Activated B cell treated with CpG ODN at 0.5 μM for 24 hours (primary cell): Measurements from ENCODE around the gene EPB41L4B. TPM values are rescaled to one million over a fixed set of nuclear protein-coding genes. Genes with fewer than 3 reads are reported as not detected.

Experiments used
- ATAC-seq: fragments of 200-7000 bp; cut with Tn5 transposase; one replicate; pipeline ENCODE4 v1.10.0; 2021; ENCODE audit warnings: low read depth, mild to moderate bottlenecking, moderate library complexity
- CTCF ChIA-PET: fragments of 350-600 bp; sonication (Branson Sonifier 250); formaldehyde crosslinking; loops from one replicate; lab custom pipeline; 2021; ENCODE audit warnings: antibody characterized with exemption; lab: Charles Lee
- POLR2A ChIA-PET: fragments of 350-600 bp; sonication (Branson Sonifier 250); formaldehyde crosslinking; loops from one replicate; lab custom pipeline; 2021; ENCODE audit warnings: antibody characterized with exemption; lab: Charles Lee
- DNase-seq: peaks from one replicate; pipeline ENCODE4 v3.0.0; 2022
- H3K27ac Mint-ChIP-seq: one replicate; pipeline ENCODE4 v1.8.0; 2020; ENCODE audit warnings: mixed read lengths
- H3K27me3 Mint-ChIP-seq: one replicate; pipeline ENCODE4 v1.8.0; 2021; ENCODE audit warnings: mixed read lengths
- H3K36me3 Mint-ChIP-seq: one replicate; pipeline ENCODE4 v1.8.0; 2021; ENCODE audit warnings: low read depth, mixed read lengths
- H3K4me1 Mint-ChIP-seq: one replicate; pipeline ENCODE4 v1.8.0; 2021; ENCODE audit warnings: mixed read lengths
- H3K4me3 Mint-ChIP-seq: one replicate; pipeline ENCODE4 v1.8.0; 2020; ENCODE audit warnings: mild to moderate bottlenecking, mixed read lengths
- H3K9me3 Mint-ChIP-seq: one replicate; pipeline ENCODE4 v1.8.0; 2020; ENCODE audit warnings: mixed read lengths
- intact Hi-C: fragments of 100-400 bp; cut with micrococcal nuclease; formaldehyde crosslinking; loops from one replicate; pipeline ENCODE4 v1.15.1; 2024
- total RNA-seq: library from RNA; stranded (reverse); gene quantifications from 2 replicates; pipeline ENCODE4 v1.2.3, GENCODE V29; 2022
- TF ChIP-seq, protein P1 (sequence below): fragments of 200-600 bp; IDR thresholded peaks from one replicate; pipeline ENCODE4 v1.8.0; 2022; ENCODE audit warnings: antibody characterized with exemption, mild to moderate bottlenecking

The EPB41L4B gene
- total RNA-seq, 1 donor from 2014 or later = 5.3 TPM

GRCh38 chr9:109295221-109296130 is 25.4 kb downstream of the EPB41L4B start:
- H3K4me3 Mint-ChIP-seq = no peak overlapping the region
- no peaks in the 10 kb centered on the region for H3K36me3 Mint-ChIP-seq
- H3K27me3 Mint-ChIP-seq = peaks cover 11% of the 10 kb centered on the region
- H3K9me3 Mint-ChIP-seq = peaks cover 2% of the 10 kb centered on the region
- no peaks in the 10 kb centered on the region for H3K4me1 Mint-ChIP-seq
- no peak for ATAC-seq
- CTCF ChIA-PET = no interaction called here
- intact Hi-C loops = no loop called here
- no peak overlapping the region for H3K27ac Mint-ChIP-seq
- DNase-seq = no peak
- TF ChIP-seq, protein P1, sequence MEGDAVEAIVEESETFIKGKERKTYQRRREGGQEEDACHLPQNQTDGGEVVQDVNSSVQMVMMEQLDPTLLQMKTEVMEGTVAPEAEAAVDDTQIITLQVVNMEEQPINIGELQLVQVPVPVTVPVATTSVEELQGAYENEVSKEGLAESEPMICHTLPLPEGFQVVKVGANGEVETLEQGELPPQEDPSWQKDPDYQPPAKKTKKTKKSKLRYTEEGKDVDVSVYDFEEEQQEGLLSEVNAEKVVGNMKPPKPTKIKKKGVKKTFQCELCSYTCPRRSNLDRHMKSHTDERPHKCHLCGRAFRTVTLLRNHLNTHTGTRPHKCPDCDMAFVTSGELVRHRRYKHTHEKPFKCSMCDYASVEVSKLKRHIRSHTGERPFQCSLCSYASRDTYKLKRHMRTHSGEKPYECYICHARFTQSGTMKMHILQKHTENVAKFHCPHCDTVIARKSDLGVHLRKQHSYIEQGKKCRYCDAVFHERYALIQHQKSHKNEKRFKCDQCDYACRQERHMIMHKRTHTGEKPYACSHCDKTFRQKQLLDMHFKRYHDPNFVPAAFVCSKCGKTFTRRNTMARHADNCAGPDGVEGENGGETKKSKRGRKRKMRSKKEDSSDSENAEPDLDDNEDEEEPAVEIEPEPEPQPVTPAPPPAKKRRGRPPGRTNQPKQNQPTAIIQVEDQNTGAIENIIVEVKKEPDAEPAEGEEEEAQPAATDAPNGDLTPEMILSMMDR = no peak
- POLR2A ChIA-PET = no interaction called here

DNA sequence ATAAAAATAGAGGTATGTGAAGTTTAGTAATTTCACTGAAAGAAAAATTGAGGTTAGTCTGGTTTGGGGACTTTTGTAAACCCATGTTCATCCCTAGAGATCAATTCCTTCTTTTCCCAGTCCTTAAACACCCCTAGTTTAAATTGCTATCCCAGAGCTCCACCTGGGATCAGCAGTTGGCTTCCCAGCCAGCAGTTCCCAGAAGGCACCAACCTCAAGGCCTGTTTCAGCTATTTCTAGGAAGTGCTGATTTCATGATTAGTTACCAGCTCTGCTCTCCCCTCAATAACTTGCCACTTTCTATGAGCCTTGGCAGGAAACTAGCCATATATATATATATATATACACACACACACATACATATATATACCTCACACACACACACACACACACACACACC is 30.5 kb downstream of the EPB41L4B start:
- TF ChIP-seq, protein P1 = no peak
- intact Hi-C loops = no loop called here
- no peak overlapping the region for H3K4me3 Mint-ChIP-seq
- H3K4me1 Mint-ChIP-seq = no peaks in the 10 kb centered on the region
- CTCF ChIA-PET = no interaction called here
- H3K9me3 Mint-ChIP-seq = no peaks in the 10 kb centered on the region
- POLR2A ChIA-PET = no interaction called here
- DNase-seq (no peak), ATAC-seq (no peak)
- H3K27me3 Mint-ChIP-seq = peaks cover 5% of the 10 kb centered on the region
- H3K27ac Mint-ChIP-seq = no peak overlapping the region
- H3K36me3 Mint-ChIP-seq = no peaks in the 10 kb centered on the region

DNA sequence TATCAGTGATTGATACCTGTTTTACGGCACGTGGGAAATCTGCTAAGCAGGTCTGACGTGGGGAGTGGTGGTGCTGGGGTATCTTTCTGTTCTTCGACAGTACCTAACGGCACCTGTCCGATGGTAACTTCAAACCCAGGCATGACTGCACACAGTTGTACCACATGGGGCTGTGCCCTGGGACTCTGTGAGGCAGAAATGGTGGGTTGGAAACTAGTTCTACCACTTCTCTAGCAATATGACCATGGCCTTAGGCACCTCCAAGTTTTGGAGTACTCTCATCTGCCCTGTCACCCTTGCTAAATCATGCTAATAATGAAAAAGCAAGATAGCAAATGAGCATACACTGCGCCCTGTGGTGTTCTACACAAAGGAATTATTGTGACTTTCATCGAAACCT is 30.9 kb downstream of the EPB41L4B start:
- CTCF ChIA-PET = no interaction called here
- TF ChIP-seq, protein P1 = no peak
- POLR2A ChIA-PET = no interaction called here
- Mint-ChIP-seq H3K9me3 (no peaks in the 10 kb centered on the region), H3K27me3 (peaks cover 5% of the 10 kb centered on the region), H3K27ac (no peak overlapping the region), H3K4me1 (no peaks in the 10 kb centered on the region), H3K36me3 (no peaks in the 10 kb centered on the region), H3K4me3 (no peak overlapping the region)
- DNase-seq = no peak
- ATAC-seq = no peak
- intact Hi-C loops = no loop called here

GRCh38 chr9:109289186-109289585 is 31.7 kb downstream of the EPB41L4B start:
- Mint-ChIP-seq H3K27ac (no peak overlapping the region), H3K4me1 (no peaks in the 10 kb centered on the region), H3K27me3 (peaks cover 10% of the 10 kb centered on the region), H3K4me3 (no peak overlapping the region), H3K36me3 (no peaks in the 10 kb centered on the region), H3K9me3 (no peaks in the 10 kb centered on the region)
- POLR2A ChIA-PET = no interaction called here
- CTCF ChIA-PET = no interaction called here
- DNase-seq (no peak), ATAC-seq (no peak)
- intact Hi-C loops = no loop called here
- TF ChIP-seq, protein P1 = no peak

GRCh38 chr9:109286981-109287380 is 33.9 kb downstream of the EPB41L4B start:
- Mint-ChIP-seq H3K4me1 (no peaks in the 10 kb centered on the region), H3K27me3 (peaks cover 14% of the 10 kb centered on the region), H3K4me3 (no peak overlapping the region), H3K27ac (no peak overlapping the region), H3K9me3 (no peaks in the 10 kb centered on the region), H3K36me3 (no peaks in the 10 kb centered on the region)
- ChIA-PET POLR2A (no interaction called here), CTCF (no interaction called here)
- intact Hi-C loops = no loop called here
- ATAC-seq (no peak), DNase-seq (no peak)
- TF ChIP-seq, protein P1 = no peak
